ENCODE results near the gene STRN3. TPM values are rescaled to one million over a fixed set of nuclear protein-coding genes. Genes with fewer than 3 reads are reported as not detected.
"Not testable (repeated sequence)": the region's sequence is repeated elsewhere in the genome, so short reads cannot be mapped to it uniquely, and the experiment has no call there.

STRN3 gene
- total RNA-seq, 4 donors from 2014 or later, result 21.5 to 50.0 (median 29.5) TPM

GRCh38 chr14:31043379-31043778 is 17.2 kb upstream of the STRN3 start:
- no peaks in the 10 kb centered on the region for H3K9me3 ChIP-seq
- 57% methylated on average over 3 of the region's 3 CpGs for WGBS
- no peaks in the 10 kb centered on the region for H3K27me3 ChIP-seq

GRCh38 chr14:31042893-31043292 is 16.7 kb upstream of the STRN3 start:
- not testable (repeated sequence) for H3K4me3 ChIP-seq; H3K9me3 ChIP-seq; H3K27me3 ChIP-seq; H3K27ac ChIP-seq; H3K36me3 ChIP-seq; DNase-seq (ENCODE audit: low spot score in 2 of 2); H3K4me1 ChIP-seq
- 73% methylated on average over 10 of the region's 10 CpGs for WGBS

More at GRCh38 chr14:31043379-31043778, 17.2 kb upstream of the STRN3 start:
- no peak for DNase-seq (ENCODE audit: low spot score in 2 of 2)
- TF ChIP-seq EP300 (IDR thresholded peaks at IDR 0.05), result no peak
- TF ChIP-seq POLR2AphosphoS5 (IDR thresholded peaks at IDR 0.05), result no peak
- TF ChIP-seq CTCF (IDR thresholded peaks at IDR 0.05), result no peak
- TF ChIP-seq POLR2A (IDR thresholded peaks at IDR 0.05), result no peak
- Histone ChIP-seq H3K4me1 (no peaks in the 10 kb centered on the region), H3K36me3 (no peaks in the 10 kb centered on the region), H3K27ac (no peak overlapping the region), H3K4me3 (no peak overlapping the region)

- H3K27ac ChIP-seq, result no peak overlapping the region
- H3K9me3 ChIP-seq, result no peaks in the 10 kb centered on the region
- H3K27me3 ChIP-seq, result no peaks in the 10 kb centered on the region
- no peak overlapping the region for H3K4me3 ChIP-seq
- WGBS, result 89% methylated on average over 1 of the region's 1 CpG
- no peaks in the 10 kb centered on the region for H3K4me1 ChIP-seq
- TF ChIP-seq POLR2A (IDR thresholded peaks at IDR 0.05) (no peak), CTCF (IDR thresholded peaks at IDR 0.05) (no peak), EP300 (IDR thresholded peaks at IDR 0.05) (no peak), POLR2AphosphoS5 (IDR thresholded peaks at IDR 0.05) (no peak)
- no peaks in the 10 kb centered on the region for H3K36me3 ChIP-seq
- DNase-seq (ENCODE audit: low spot score in 2 of 2), result no peak
These were observed 16.1 kb upstream of the STRN3 start for GRCh38 chr14:31042300-31042699.

GRCh38 chr14:31038521-31039166 is 12.5 kb upstream of the STRN3 start:
- WGBS, result 82% methylated on average over 2 of the region's 3 CpGs
- Histone ChIP-seq H3K27ac (no peak overlapping the region), H3K9me3 (no peaks in the 10 kb centered on the region), H3K36me3 (no peaks in the 10 kb centered on the region), H3K27me3 (no peaks in the 10 kb centered on the region), H3K4me3 (no peak overlapping the region), H3K4me1 (peaks cover under 1% of the 10 kb centered on the region)
- TF ChIP-seq POLR2A (IDR thresholded peaks at IDR 0.05), result no peak
- TF ChIP-seq EP300 (IDR thresholded peaks at IDR 0.05), result no peak
- TF ChIP-seq CTCF (IDR thresholded peaks at IDR 0.05), result no peak
- no peak for TF ChIP-seq POLR2AphosphoS5 (IDR thresholded peaks at IDR 0.05)
- DNase-seq (ENCODE audit: low spot score in 2 of 2), result no peak

GRCh38 chr14:31037709-31038221 is 11.6 kb upstream of the STRN3 start:
- no peaks in the 10 kb centered on the region for H3K36me3 ChIP-seq
- WGBS, result 87% methylated on average over 1 of the region's 1 CpG

More at GRCh38 chr14:31037709-31038221, 11.6 kb upstream of the STRN3 start:
- Histone ChIP-seq H3K4me3 (no peak overlapping the region), H3K27me3 (no peaks in the 10 kb centered on the region), H3K4me1 (peaks cover 5% of the 10 kb centered on the region), H3K9me3 (no peaks in the 10 kb centered on the region), H3K27ac (no peak overlapping the region)
- DNase-seq (ENCODE audit: low spot score in 2 of 2), result no peak
- TF ChIP-seq CTCF (IDR thresholded peaks at IDR 0.05) (no peak), POLR2AphosphoS5 (IDR thresholded peaks at IDR 0.05) (no peak), POLR2A (IDR thresholded peaks at IDR 0.05) (no peak), EP300 (IDR thresholded peaks at IDR 0.05) (no peak)
